Adrenal gland (tissue), 19 donors: ENCODE results near the gene LIMS2. TPM values are rescaled to one million over a fixed set of nuclear protein-coding genes. Genes with fewer than 3 reads are reported as not detected.
A peak's percentile ranks its signal among the peaks of the same experiment; 100 is the strongest.

Experiments used
- DNase-seq, 7 donors: peaks; one replicate each; pipeline ENCODE4 v3.0.0-alpha.2; 2019 to 2020
- H3K27ac ChIP-seq, 5 donors: fragments of 200-600 bp; sonication (generic) in 4 of 5; 1 replicate in 3 of 5; 2 replicates in 2 of 5; pipeline versions ENCODE4 v1.5.1 to v1.8.0; 2016 to 2020; ENCODE audit warnings: mild to moderate bottlenecking in 1 of 5
- H3K27me3 ChIP-seq: fragments of 200-600 bp; 2 replicates; pipeline ENCODE4 v1.8.0; 2021
- H3K36me3 ChIP-seq, 2 donors: fragments of 200-600 bp; replicated peaks in 1 of 2; 1 replicate in 1 of 2; 2 replicates in 1 of 2; pipeline versions ENCODE4 v1.5.1 to v1.8.0; 2018 to 2022
- H3K4me1 ChIP-seq, 2 donors: fragments of 200-600 bp; replicated peaks in 1 of 2; 1 replicate in 1 of 2; 2 replicates in 1 of 2; pipeline versions ENCODE4 v1.5.1 to v1.8.0; 2018 to 2021
- H3K4me3 ChIP-seq, 4 donors: fragments of 200-600 bp; sonication (generic) in 3 of 4; one replicate each; pipeline ENCODE4 v1.5.1; 2016 to 2018
- H3K9me3 ChIP-seq, 3 donors: fragments of 200-600 bp; sonication (generic) in 1 of 3; replicated peaks in 1 of 3; 1 replicate in 2 of 3; 2 replicates in 1 of 3; pipeline versions ENCODE4 v1.5.1 to v1.8.0; 2016 to 2021
- CTCF ChIP-seq, 6 experiments: fragments of 450-650 bp in 4 of 6; fragments of 200-600 bp in 2 of 6; sonication (generic) in 1 of 6; IDR thresholded peaks; 1 replicate in 5 of 6; 2 replicates in 1 of 6; pipeline versions ENCODE4 v1.5.1 to v1.8.0; 2016 to 2021; ENCODE audit warnings: antibody characterized with exemption in 6 of 6, mild to moderate bottlenecking in 2 of 6, moderate library complexity in 1 of 6
- POLR2A ChIP-seq, 2 donors: fragments of 450-650 bp; IDR thresholded peaks; one replicate each; pipeline ENCODE4 v1.6.1; 2017; ENCODE audit warnings: antibody characterized with exemption in 2 of 2, mild to moderate bottlenecking in 2 of 2, moderate library complexity in 1 of 2
- WGBS, 4 donors: extraction: QIAGEN DNeasy Blood & Tissue Kit in 2 of 4; methylation state at CpG; one replicate each; pipeline versions ENCODE4 v1.1.5 to v1.1.7; 2013 to 2017; 5-methylcytosine and 5-hydroxymethylcytosine counted together
- intact Hi-C, 2 donors: fragments of 100-400 bp; cut with DNase I; formaldehyde crosslinking; loops; one replicate each; pipeline versions ENCODE4 v1.14.1 to v1.15.0; 2022 to 2023
- long read RNA-seq, 10 donors: library from polyadenylated mRNA in 3 of 10; unstranded in 2 of 10; stranded (forward) in 1 of 10; transcript quantifications; one replicate each; pipeline ENCODE4 v2.0.0 and lab custom pipeline, GENCODE V29; 2021 to 2026
- polyA plus RNA-seq, 3 donors: library from polyadenylated mRNA; stranded (reverse); fragments of 200-250 nt in 2 of 3; fragments of 350-450 nt in 1 of 3; fragmentation: Illumina TruSeq in 1 of 3; extraction: RNeasy Lipid Tissue Mini Kit (QIAGEN cat#74804) in 1 of 3; gene quantifications; one replicate each; pipeline ENCODE4 v1.2.3, GENCODE V29; 2013 to 2014
- total RNA-seq, 9 donors: library from RNA; depleted of rRNA in 4 of 9; stranded (reverse); fragments of >200 nt in 4 of 9; fragments of 120-200 nt in 1 of 9; fragmentation: NEBNext Ultra II Directional in 1 of 9; extraction: Animal tissue kit (Norgen Biotek cat#: 25700) in 1 of 9; gene quantifications; one replicate each; pipeline versions ENCODE4 v1.1.0 to v1.2.4, GENCODE V29; 2013 to 2023
- donor health status: healthy with polysubstance abuse.
- donor health status: Bipolar disorder and iron deficiency.
- donor health status: DM: yes; HTN: yes; CAD: no.
- donor health status: DM: no; HTN: no; CAD: no.
- donor health status: DM: no; HTN: no; CAD: no.
- donor health status: DM: yes; HTN: yes; CAD: no.

LIMS2 gene, protein sequence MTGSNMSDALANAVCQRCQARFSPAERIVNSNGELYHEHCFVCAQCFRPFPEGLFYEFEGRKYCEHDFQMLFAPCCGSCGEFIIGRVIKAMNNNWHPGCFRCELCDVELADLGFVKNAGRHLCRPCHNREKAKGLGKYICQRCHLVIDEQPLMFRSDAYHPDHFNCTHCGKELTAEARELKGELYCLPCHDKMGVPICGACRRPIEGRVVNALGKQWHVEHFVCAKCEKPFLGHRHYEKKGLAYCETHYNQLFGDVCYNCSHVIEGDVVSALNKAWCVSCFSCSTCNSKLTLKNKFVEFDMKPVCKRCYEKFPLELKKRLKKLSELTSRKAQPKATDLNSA
- total RNA-seq (10 to 100 TPM in 7 of 9 donors, 1 to 10 TPM in 2; 1.4 to 32.3 (median 15.7) TPM), polyA plus RNA-seq (100 to 1,000 TPM in 2 of 3 donors, 1 to 10 TPM in 1; 3.8 to 142 (median 107) TPM)
- long read RNA-seq, donor 1, partial matches to known transcripts: 0 of 2 reads
- long read RNA-seq, donor 1, other reads (novel, unspliced or antisense): 0 of 2 reads
- long read RNA-seq, donor 2: 0 reads
- long read RNA-seq, donor 3, partial matches to known transcripts: 0 of 4 reads
- long read RNA-seq, donor 3, other reads (novel, unspliced or antisense): 0 of 4 reads
- long read RNA-seq, donor 4, partial matches to known transcripts: 1 of 7 reads
- long read RNA-seq, donor 4, other reads (novel, unspliced or antisense): 4 of 7 reads
- long read RNA-seq, donor 5, transcript LIMS2-202 (10 exons, 2,045 nt): major isoform, 10 of 18 reads
- long read RNA-seq, donor 5, partial matches to known transcripts: 0 of 18 reads
- long read RNA-seq, donor 5, other reads (novel, unspliced or antisense): 6 of 18 reads
- long read RNA-seq, donor 6, partial matches to known transcripts: 1 of 6 reads
- long read RNA-seq, donor 6, other reads (novel, unspliced or antisense): 1 of 6 reads
- long read RNA-seq, donor 7: 0 reads
- long read RNA-seq, donor 8, partial matches to known transcripts: 0 of 2 reads
- long read RNA-seq, donor 8, other reads (novel, unspliced or antisense): 0 of 2 reads
- long read RNA-seq, donor 9: 0 reads
- long read RNA-seq, donor 10, partial matches to known transcripts: 0 of 1 reads
- long read RNA-seq, donor 10, other reads (novel, unspliced or antisense): 0 of 1 reads

GRCh38 chr2:127675331-127676261 lies at the start of gene LIMS2:
TSS of gene LIMS2 (minus strand) at chr2:127675530. CDS start at chr2:127675024, 506 bp downstream.
- peaks cover 10% of the 10 kb centered on the region for H3K27me3 ChIP-seq
- no peaks in the 10 kb centered on the region for H3K36me3 ChIP-seq
- peaks cover 8 to 16% of the 10 kb centered on the region in 2 donors for H3K4me1 ChIP-seq
- H3K9me3 ChIP-seq: no peaks in the 10 kb centered on the region
- intact Hi-C loops: no loop called here
- 7 to 15% (median 10%) methylated on average over 35 to 56 of the region's 56 CpGs for WGBS, 4 donors
- peak in 3 of 7 donors; percentile 37 to 56 (median 45) for DNase-seq
- no peak for TF ChIP-seq POLR2A (IDR thresholded peaks at IDR 0.05)
- TF ChIP-seq CTCF (IDR thresholded peaks at IDR 0.05): peak in 1 of 6 experiments; percentile 8
- H3K4me3 ChIP-seq: peak within 1 kb of the TSS in 2 of 4 donors; percentile 24 to 64
- H3K27ac ChIP-seq: peak within 1 kb of the TSS in 2 of 5 donors; percentile 39 to 71

DNA sequence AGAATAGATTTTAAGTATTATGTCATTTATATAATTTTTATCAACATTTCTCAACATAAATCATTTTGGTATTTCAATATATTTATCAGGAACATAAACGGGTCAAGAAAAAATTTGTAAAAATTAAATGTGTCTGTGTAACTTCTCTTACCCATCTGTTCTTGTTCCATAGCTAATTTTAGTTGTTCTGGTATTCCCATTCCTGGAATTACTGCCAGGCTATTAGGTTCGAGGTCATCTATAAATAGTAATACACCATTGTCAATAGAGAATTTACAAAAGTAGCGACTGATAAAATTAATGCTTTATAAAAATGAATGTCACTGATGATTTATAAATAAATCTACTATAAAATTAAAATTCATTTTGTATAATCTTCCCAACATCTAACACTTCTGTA lies 47.5 kb upstream of the LIMS2 start:
- Histone ChIP-seq H3K27ac (no peak overlapping the region), H3K36me3 (peaks cover 0 to 36% of the 10 kb centered on the region in 2 donors), H3K27me3 (no peaks in the 10 kb centered on the region), H3K9me3 (no peaks in the 10 kb centered on the region), H3K4me3 (no peak overlapping the region), H3K4me1 (peaks cover 0 to 7% of the 10 kb centered on the region in 2 donors)
- no peak for TF ChIP-seq CTCF (IDR thresholded peaks at IDR 0.05)
- TF ChIP-seq POLR2A (IDR thresholded peaks at IDR 0.05): no peak
- WGBS, 4 donors: 40 to 54% (median 46%) methylated on average over 3 of the region's 3 CpGs
- DNase-seq: no peak
- intact Hi-C loops: no loop called here

- peaks cover 0 to 7% of the 10 kb centered on the region in 2 donors for H3K4me1 ChIP-seq
- no peaks in the 10 kb centered on the region for H3K9me3 ChIP-seq
- H3K27me3 ChIP-seq: no peaks in the 10 kb centered on the region
- intact Hi-C loops: no loop called here
- no peak overlapping the region for H3K27ac ChIP-seq
- TF ChIP-seq CTCF (IDR thresholded peaks at IDR 0.05) (no peak), POLR2A (IDR thresholded peaks at IDR 0.05) (no peak)
- no peak overlapping the region for H3K4me3 ChIP-seq
- peaks cover 0 to 36% of the 10 kb centered on the region in 2 donors for H3K36me3 ChIP-seq
- DNase-seq: no peak
- whole genome bisulfite sequencing, 4 donors: 73 to 81% (median 76%) methylated on average over 2 of the region's 2 CpGs
Measured at GRCh38 chr2:127721978-127722355, 46.6 kb upstream of the LIMS2 start.
